Measurements from ENCODE around the gene ARHGEF12.

Gene ARHGEF12

DNA sequence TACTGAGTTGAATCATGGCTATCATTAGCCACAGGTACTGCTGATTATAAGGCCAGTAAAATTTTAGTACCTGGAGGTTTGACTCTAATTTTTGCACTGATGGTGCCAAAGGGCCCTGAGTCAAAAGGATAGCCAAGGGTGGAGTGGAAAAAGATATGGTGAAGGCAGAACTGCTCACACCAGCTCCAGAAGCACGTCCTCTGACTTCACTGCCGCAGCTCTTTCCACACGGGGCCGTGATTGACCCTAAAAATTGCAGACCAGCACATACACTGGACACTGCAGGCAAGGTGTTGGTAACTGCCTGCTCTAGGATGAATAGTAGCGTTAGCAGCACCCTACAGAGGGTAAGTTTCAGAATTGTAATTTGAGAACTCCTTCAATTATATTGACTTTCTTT is 149.9 kb downstream of the ARHGEF12 start:
- Histone ChIP-seq H3K9ac (ENCODE audit: low read length) (no peak overlapping the region), H2AFZ (ENCODE audit: low read depth, low read length, severe bottlenecking) (no peak overlapping the region), H3K9me3 (ENCODE audit: insufficient read depth, low read length) (no peaks in the 10 kb centered on the region), H4K20me1 (ENCODE audit: low read depth, low read length) (no peaks in the 10 kb centered on the region), H3K4me2 (ENCODE audit: low read depth, low read length, poor library complexity, severe bottlenecking) (no peak overlapping the region), H3K36me3 (ENCODE audit: low read length) (no peaks in the 10 kb centered on the region), H3K27me3 (ENCODE audit: low read length) (no peaks in the 10 kb centered on the region), H3K79me2 (ENCODE audit: insufficient read depth, low read length) (no peaks in the 10 kb centered on the region), H3K9me2 (replicated peaks; ENCODE audit: insufficient read depth, low read length) (no peaks in the 10 kb centered on the region), H3F3A (ENCODE audit: insufficient read depth) (no peaks in the 10 kb centered on the region), H3K27ac (ENCODE audit: low read depth, low read length) (no peak overlapping the region), H3K4me3 (ENCODE audit: insufficient read depth, low read length, poor library complexity, severe bottlenecking) (no peak overlapping the region)
- TF ChIP-seq, protein P1, sequence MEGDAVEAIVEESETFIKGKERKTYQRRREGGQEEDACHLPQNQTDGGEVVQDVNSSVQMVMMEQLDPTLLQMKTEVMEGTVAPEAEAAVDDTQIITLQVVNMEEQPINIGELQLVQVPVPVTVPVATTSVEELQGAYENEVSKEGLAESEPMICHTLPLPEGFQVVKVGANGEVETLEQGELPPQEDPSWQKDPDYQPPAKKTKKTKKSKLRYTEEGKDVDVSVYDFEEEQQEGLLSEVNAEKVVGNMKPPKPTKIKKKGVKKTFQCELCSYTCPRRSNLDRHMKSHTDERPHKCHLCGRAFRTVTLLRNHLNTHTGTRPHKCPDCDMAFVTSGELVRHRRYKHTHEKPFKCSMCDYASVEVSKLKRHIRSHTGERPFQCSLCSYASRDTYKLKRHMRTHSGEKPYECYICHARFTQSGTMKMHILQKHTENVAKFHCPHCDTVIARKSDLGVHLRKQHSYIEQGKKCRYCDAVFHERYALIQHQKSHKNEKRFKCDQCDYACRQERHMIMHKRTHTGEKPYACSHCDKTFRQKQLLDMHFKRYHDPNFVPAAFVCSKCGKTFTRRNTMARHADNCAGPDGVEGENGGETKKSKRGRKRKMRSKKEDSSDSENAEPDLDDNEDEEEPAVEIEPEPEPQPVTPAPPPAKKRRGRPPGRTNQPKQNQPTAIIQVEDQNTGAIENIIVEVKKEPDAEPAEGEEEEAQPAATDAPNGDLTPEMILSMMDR (IDR thresholded peaks at IDR 0.05; ENCODE audit: insufficient read depth, low read length, poor library complexity, severe bottlenecking) = no peak
- TF ChIP-seq EZH2phosphoT487 (conservative IDR thresholded peaks at IDR 0.05; ENCODE audit: low read length) = no peak

DNA sequence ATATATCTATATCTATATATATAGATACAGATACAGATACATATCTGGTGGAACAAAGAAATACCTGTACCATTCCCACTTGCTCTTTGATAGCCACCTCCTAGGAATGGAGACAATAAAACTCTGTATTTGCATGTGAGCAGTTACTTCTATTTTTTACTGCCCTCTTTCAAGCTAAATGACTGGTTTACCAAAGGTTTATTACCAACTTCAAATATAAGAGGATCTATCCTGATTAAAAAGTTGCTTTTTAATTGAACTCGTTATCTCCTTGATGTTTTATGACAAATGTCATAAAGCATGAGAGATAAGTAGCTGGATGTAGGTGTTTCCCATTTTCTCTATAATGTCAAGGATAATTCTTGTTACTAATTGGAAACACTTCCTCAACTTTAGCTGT is 153.6 kb downstream of the ARHGEF12 start:
- H3K9me2 ChIP-seq (replicated peaks; ENCODE audit: insufficient read depth, low read length) = no peaks in the 10 kb centered on the region
- H3K4me3 ChIP-seq (ENCODE audit: insufficient read depth, low read length, poor library complexity, severe bottlenecking) = no peak overlapping the region
- TF ChIP-seq EZH2phosphoT487 (conservative IDR thresholded peaks at IDR 0.05; ENCODE audit: low read length) = no peak
- TF ChIP-seq, protein P1 (IDR thresholded peaks at IDR 0.05; ENCODE audit: insufficient read depth, low read length, poor library complexity, severe bottlenecking) = no peak
- H3K9me3 ChIP-seq (ENCODE audit: insufficient read depth, low read length) = no peaks in the 10 kb centered on the region
- no peaks in the 10 kb centered on the region for H3K36me3 ChIP-seq (ENCODE audit: low read length)
- no peaks in the 10 kb centered on the region for H4K20me1 ChIP-seq (ENCODE audit: low read depth, low read length)
- H3K4me2 ChIP-seq (ENCODE audit: low read depth, low read length, poor library complexity, severe bottlenecking) = no peak overlapping the region
- no peaks in the 10 kb centered on the region for H3K27me3 ChIP-seq (ENCODE audit: low read length)
- H3K9ac ChIP-seq (ENCODE audit: low read length) = no peak overlapping the region
- H3K27ac ChIP-seq (ENCODE audit: low read depth, low read length) = no peak overlapping the region
- H3F3A ChIP-seq (ENCODE audit: insufficient read depth) = no peaks in the 10 kb centered on the region
- no peak overlapping the region for H2AFZ ChIP-seq (ENCODE audit: low read depth, low read length, severe bottlenecking)
- no peaks in the 10 kb centered on the region for H3K79me2 ChIP-seq (ENCODE audit: insufficient read depth, low read length)

DNA sequence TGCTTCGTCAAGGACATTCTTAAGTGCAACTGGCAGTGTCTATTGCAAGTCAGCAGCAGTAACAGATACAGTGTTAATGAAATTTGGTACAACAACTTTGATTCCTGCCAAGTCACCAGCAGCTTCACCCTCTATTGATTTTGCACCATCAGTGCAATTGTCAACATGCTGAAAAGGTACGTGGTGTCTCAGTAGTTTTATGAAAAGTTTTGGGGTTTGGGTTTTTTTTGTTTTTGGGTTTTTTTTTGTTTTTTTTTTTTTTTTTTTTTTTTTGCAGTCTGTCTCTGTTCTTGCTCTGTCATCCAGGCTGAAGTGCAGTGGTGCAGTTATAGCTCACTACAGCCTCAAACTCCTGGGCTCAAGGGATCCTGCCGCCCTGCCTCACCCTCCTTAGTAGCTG is 156.3 kb downstream of the ARHGEF12 start:
- Histone ChIP-seq H3K27ac (ENCODE audit: low read depth, low read length) (no peak overlapping the region), H3K27me3 (ENCODE audit: low read length) (no peaks in the 10 kb centered on the region), H2AFZ (ENCODE audit: low read depth, low read length, severe bottlenecking) (no peak overlapping the region), H3K9me2 (replicated peaks; ENCODE audit: insufficient read depth, low read length) (no peaks in the 10 kb centered on the region), H3K36me3 (ENCODE audit: low read length) (no peaks in the 10 kb centered on the region), H3K79me2 (ENCODE audit: insufficient read depth, low read length) (no peaks in the 10 kb centered on the region), H3K4me3 (ENCODE audit: insufficient read depth, low read length, poor library complexity, severe bottlenecking) (no peak overlapping the region), H3K4me2 (ENCODE audit: low read depth, low read length, poor library complexity, severe bottlenecking) (no peak overlapping the region), H3F3A (ENCODE audit: insufficient read depth) (no peaks in the 10 kb centered on the region), H4K20me1 (ENCODE audit: low read depth, low read length) (no peaks in the 10 kb centered on the region), H3K9me3 (ENCODE audit: insufficient read depth, low read length) (no peaks in the 10 kb centered on the region), H3K9ac (ENCODE audit: low read length) (no peak overlapping the region)
- TF ChIP-seq, protein P1 (IDR thresholded peaks at IDR 0.05; ENCODE audit: insufficient read depth, low read length, poor library complexity, severe bottlenecking) = no peak
- TF ChIP-seq EZH2phosphoT487 (conservative IDR thresholded peaks at IDR 0.05; ENCODE audit: low read length) = no peak
